Measurements from ENCODE around the gene MAOB. TPM values are rescaled to one million over a fixed set of nuclear protein-coding genes. Genes with fewer than 3 reads are reported as not detected.

The MAOB gene
- total RNA-seq, 2 experiments from 2014 or later: not detected

DNA sequence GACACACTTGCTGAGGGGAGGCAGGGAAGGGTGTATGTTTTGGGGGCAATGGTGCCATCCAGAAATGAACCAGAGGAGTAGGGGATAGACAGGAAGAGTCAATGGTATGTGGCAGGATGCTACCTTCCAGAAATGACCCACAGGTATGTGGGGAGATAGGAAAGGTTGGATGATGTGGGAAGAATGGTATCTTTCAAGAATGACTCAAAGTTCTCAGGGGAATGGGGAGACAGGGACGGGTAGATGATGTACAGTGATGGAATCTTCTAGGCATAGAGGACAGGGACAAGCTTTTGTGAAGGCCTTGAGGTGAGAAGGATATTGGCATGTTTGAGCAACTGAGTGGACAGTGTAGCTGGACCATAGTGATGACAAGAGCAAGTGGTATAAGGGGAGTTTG is 161.3 kb downstream of the MAOB start:
- no peaks in the 10 kb centered on the region for H3K4me1 Mint-ChIP-seq
- no peaks in the 10 kb centered on the region for H3K27me3 Mint-ChIP-seq
- DNase-seq: no peak
- H3K27ac Mint-ChIP-seq: no peak overlapping the region
- no peaks in the 10 kb centered on the region for H3K9me3 Mint-ChIP-seq
- no peak overlapping the region for H3K4me3 Mint-ChIP-seq
- no peaks in the 10 kb centered on the region for H3K36me3 Mint-ChIP-seq

DNA sequence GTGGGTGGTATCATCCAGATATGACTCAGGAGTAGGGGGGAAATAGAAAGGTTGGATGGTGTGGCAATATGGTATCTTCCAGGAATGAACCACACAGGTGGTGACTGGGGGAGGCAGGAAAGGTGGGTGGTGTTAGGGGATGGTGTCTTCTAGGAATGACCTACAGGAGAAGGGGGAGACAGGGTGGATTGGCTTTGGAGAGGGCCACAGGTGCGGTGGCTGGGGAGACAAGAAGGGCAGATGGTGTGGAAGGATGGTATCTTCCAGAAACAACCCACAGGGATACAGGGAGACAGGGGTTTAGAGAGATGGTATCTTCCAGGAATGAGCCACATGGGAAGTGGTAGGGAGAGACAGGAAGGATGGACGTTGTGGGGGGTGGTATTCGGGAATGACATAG is 162.2 kb downstream of the MAOB start:
- Mint-ChIP-seq H3K4me3 (no peak overlapping the region), H3K9me3 (no peaks in the 10 kb centered on the region), H3K36me3 (no peaks in the 10 kb centered on the region), H3K4me1 (no peaks in the 10 kb centered on the region), H3K27ac (no peak overlapping the region), H3K27me3 (no peaks in the 10 kb centered on the region)
- no peak for DNase-seq

- Mint-ChIP-seq H3K27ac (no peak overlapping the region), H3K27me3 (no peaks in the 10 kb centered on the region), H3K36me3 (no peaks in the 10 kb centered on the region), H3K4me3 (no peak overlapping the region), H3K9me3 (no peaks in the 10 kb centered on the region), H3K4me1 (no peaks in the 10 kb centered on the region)
- DNase-seq: no peak
Measured at GRCh38 chrX:43718956-43719355, 163.3 kb downstream of the MAOB start.

DNA sequence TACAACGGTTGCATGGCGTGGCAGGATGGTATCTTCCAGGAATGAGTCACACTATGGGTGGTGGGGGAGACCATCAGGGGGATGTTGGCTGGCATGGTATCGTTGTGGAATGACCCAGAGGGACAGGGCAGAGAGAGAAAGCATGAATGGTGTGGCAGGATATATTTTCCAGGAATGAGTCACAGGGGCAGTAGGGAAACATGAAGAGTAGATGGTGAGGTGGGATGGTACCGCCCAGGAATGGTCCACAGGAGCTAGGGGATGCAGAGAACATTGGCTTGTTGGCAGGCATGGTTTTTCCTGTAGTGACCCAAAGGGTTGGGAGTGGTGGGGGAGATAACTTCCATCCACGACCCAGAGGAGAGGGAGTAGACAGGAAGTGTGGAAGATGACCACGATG is 163.7 kb downstream of the MAOB start:
- H3K27me3 Mint-ChIP-seq: no peaks in the 10 kb centered on the region
- no peaks in the 10 kb centered on the region for H3K4me1 Mint-ChIP-seq

DNA sequence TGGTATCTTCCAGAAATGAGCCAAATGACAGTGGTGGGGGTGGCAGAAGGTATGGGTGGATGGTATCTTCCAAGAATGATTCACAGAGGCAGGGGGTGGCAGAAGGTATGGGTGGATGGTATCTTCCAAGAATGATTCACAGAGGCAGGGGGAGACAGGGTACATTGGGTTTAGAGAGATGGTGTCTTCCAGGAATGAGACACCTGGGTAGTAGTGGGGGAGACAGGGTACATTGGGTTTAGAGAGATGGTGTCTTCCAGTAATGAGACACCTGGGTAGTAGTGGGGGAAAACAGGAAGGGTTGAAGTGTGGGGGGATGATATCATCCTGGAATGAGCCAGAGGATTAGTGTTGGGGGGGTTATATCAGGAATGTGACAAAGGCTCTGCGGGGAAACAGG is 164.2 kb downstream of the MAOB start:
- Mint-ChIP-seq H3K4me1 (no peaks in the 10 kb centered on the region), H3K27ac (no peak overlapping the region), H3K9me3 (no peaks in the 10 kb centered on the region), H3K27me3 (peaks cover 2% of the 10 kb centered on the region), H3K36me3 (no peaks in the 10 kb centered on the region), H3K4me3 (no peak overlapping the region)
- DNase-seq: no peak

More for the DNA sequence above, 163.7 kb downstream of the MAOB start:
- no peak overlapping the region for H3K4me3 Mint-ChIP-seq
- no peak overlapping the region for H3K27ac Mint-ChIP-seq
- H3K9me3 Mint-ChIP-seq: no peaks in the 10 kb centered on the region
- DNase-seq: no peak
- no peaks in the 10 kb centered on the region for H3K36me3 Mint-ChIP-seq

DNA sequence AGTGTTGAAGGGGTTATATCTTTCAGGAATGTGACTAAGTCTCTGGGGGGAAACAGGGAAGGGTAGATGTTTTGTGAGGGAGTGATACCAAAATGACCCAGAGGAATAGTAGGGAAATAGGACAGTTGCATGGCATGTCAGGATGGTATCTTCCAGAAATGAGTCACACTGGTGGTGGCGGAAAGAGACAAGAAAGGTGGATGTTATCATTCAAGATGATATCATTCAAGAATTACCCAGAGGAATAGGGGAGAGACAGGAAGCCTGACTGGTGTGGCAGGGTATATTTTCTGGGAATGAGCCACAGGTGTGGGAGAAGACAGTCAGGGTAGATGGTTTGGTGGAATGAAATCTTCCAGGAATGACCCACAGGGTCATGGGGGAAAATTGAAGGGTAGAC is 165.1 kb downstream of the MAOB start:
- H3K4me1 Mint-ChIP-seq: no peaks in the 10 kb centered on the region
- peaks cover 7% of the 10 kb centered on the region for H3K27me3 Mint-ChIP-seq
- DNase-seq: no peak
- no peak overlapping the region for H3K4me3 Mint-ChIP-seq
- no peaks in the 10 kb centered on the region for H3K9me3 Mint-ChIP-seq
- no peaks in the 10 kb centered on the region for H3K36me3 Mint-ChIP-seq
- H3K27ac Mint-ChIP-seq: no peak overlapping the region

GRCh38 chrX:43716696-43717095 is 165.6 kb downstream of the MAOB start:
- Mint-ChIP-seq H3K9me3 (no peaks in the 10 kb centered on the region), H3K36me3 (no peaks in the 10 kb centered on the region), H3K27ac (no peak overlapping the region), H3K4me3 (no peak overlapping the region), H3K4me1 (no peaks in the 10 kb centered on the region), H3K27me3 (peaks cover 7% of the 10 kb centered on the region)
- DNase-seq: no peak

Other genes starting within 250 kb of the MAOB start
- under 1 TPM; 0.21 to 0.60 TPM for gene MAOA, start 226.2 kb downstream of the MAOB start, total RNA-seq
- gene NDP, start 90.9 kb upstream of the MAOB start, total RNA-seq: not detected

Measured in activated naive CD8-positive, alpha-beta T cell treated with anti-CD3 and anti-CD28 coated beads for 36 hours (primary cell).